Measurements from ENCODE around the gene APBB2.

The APBB2 gene

DNA sequence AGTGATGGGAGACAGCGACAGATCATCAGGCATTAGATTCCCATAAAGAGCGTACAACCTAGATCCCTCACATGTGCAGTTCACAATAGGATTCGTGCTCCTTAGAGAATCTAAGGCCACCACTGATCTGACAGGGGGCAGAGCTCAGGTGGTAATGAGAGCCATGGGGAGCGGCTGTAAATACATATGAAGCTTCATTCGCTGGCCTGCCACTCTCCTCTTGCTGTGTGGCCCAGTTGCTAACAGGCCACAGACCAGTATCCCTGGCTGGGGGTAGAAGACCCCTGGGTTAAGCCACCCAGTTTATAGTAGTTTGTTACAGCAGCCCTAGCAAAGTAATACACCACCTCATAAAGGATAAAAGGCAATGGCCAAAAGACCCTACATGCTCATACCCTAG, 30.3 kb downstream of the APBB2 start:
- Mint-ChIP-seq H3K4me1 (no peaks in the 10 kb centered on the region), H3K27ac (no peak overlapping the region), H3K4me3 (no peak overlapping the region), H3K9me3 (peaks cover 0 to 20% of the 10 kb centered on the region in 2 donors), H3K27me3 (peaks cover 12% of the 10 kb centered on the region)
- no peak for ATAC-seq
- no peak for DNase-seq

DNA sequence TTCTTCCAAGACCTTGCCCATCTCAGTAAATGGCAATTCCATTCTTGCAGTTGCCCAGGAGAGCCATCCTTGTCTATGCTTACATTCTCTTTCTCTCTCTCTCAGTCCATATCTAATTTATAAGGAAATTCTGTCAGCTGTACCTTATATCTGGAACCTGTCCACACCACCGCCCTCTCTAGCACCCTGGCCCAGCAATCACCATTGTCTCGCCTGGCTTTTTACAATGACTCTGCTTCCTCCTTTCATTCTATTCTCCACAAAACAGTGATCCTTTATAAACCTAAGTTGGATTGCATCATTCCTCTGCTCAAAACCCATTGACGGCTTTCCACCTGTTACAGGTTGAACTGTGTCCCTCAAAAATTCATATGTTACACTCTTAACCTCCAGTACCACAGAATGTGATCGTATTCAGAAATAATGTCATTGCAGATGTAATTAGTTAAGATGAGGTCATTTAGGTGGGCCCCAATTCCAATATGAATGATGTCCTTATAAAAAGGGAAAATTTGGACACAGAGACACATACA, 31.3 kb downstream of the APBB2 start:
- DNase-seq (no peak), ATAC-seq (no peak)
- Mint-ChIP-seq H3K4me3 (no peak overlapping the region), H3K9me3 (peaks cover 0 to 20% of the 10 kb centered on the region in 2 donors), H3K27ac (no peak overlapping the region), H3K4me1 (no peaks in the 10 kb centered on the region), H3K27me3 (peaks cover 21% of the 10 kb centered on the region)

DNA sequence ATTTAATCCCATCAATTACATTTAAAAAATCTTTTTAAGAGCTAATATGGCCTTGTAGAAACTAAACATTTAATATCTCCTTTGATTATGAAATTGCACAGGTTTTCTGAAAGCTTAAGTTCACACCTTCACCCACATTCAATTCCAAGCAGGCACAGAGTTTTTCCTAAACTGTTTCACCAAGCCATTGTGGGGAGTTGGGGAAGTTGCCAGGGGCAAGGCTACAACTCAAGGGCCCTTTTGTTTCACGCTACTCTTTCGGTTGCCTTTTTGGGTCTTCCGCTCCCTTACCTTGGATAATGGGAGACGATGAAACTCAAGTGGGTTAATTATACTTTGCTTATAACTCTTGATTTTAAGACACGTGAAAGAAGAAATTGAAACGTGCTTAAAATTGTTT, 33.3 kb downstream of the APBB2 start:
- Mint-ChIP-seq H3K4me1 (no peaks in the 10 kb centered on the region), H3K27me3 (peaks cover 30% of the 10 kb centered on the region), H3K27ac (no peak overlapping the region)

DNA sequence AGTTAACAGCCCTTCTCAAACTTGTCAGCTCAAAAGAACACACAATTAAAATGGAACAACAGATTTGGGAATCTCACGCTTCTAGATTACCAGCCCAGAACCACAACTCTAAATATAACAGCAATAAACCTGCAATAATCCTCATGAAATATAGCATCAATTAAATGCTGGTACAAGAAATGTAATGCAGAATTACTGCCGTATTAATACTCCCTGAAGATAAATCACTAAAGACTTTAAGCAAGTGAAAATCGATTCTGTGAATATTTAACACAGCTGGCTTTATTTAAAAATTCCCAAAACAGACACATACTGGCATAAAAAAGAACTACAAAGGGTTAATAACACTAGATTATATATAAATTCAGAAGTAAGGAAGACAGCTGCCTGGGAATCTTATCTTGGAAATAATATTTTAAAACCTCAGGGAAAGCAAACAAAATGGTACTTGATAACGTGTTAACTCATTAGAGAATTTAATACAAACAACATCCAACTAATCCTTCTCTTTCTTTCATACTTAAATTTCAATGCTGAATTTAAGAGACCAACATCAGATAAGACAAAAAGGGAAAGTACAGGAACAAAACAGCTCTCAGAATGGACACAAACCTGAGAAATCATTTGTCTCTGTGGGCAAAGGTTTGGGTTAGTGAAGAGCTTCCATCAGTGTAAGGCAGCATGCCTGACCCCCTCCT, 34.7 kb downstream of the APBB2 start:
- no peak overlapping the region for H3K4me3 Mint-ChIP-seq
- peaks cover 0 to 17% of the 10 kb centered on the region in 2 donors for H3K9me3 Mint-ChIP-seq
- peaks cover 29% of the 10 kb centered on the region for H3K27me3 Mint-ChIP-seq
- no peaks in the 10 kb centered on the region for H3K4me1 Mint-ChIP-seq
- H3K27ac Mint-ChIP-seq: no peak overlapping the region
- no peak for DNase-seq
- no peak for ATAC-seq

More for the DNA sequence above, 33.3 kb downstream of the APBB2 start:
- Mint-ChIP-seq H3K4me3 (no peak overlapping the region), H3K9me3 (peaks cover 0 to 20% of the 10 kb centered on the region in 2 donors)
- ATAC-seq (no peak), DNase-seq (no peak)

DNA sequence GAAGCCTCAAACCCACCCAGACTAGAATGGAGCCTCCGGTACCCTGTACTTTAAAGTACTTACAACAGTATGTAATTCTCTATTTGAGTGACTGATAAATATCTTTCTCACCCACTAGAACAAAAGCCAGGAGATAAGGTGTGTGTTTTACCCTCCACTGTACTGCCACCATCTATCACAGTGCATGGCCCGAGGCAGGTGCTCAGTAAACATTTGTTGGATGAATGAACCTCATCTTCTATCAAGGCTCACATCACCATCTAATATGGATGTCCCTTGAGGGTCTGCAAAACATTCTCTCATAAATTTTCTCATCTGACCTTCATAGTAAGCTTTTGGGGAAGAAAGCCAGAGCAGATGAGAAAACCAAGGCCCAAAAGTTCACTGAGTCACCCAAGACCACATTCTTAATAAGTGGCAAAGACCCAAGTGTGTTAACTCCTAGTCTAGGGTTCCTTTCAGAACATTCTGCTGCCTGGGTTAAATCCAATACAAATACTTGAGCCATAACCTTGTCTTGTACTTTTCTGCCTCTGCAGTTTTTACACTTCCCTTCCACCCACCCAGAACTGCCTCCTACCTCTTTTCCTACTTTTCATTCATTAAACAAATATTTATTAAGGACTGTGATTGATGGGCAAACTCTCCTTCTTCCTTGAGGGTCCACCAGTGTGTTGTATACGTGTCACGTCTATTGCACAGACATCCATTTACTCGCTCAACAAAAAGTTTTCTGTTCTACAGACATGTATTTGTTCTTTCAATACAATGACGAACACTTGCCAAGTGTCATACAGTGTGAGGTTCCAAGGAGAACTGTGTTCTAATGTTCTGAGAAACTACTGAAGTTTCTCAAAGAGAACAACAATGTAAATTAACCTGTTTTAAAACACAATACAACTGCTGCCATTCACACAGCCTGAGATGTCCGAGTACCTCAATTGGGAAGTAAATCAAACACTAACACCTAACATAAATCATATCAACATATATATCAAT, 35.7 kb downstream of the APBB2 start:
- ATAC-seq: no peak
- no peak for DNase-seq

DNA sequence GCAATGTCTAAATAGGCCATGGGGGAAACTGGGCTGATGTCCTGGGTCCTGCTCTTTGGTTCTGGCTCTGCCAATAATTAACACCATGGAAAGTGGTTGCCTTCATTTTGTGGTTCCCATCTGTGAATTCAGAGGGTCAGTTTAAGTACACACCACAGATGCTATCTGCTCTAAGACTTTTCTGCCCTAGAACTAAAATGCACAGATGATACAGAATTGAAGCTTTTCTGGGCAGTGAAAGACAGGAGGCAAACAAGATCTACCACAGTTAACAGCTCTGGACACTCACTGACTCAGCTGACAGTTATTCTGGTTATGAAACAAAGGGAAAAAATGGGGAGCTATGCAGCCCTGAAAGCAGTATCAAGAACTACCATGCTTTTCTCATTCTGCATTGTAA, 37.3 kb downstream of the APBB2 start:
- DNase-seq (no peak), ATAC-seq (no peak)
- H3K9me3 Mint-ChIP-seq: no peaks in the 10 kb centered on the region
- H3K27ac Mint-ChIP-seq: no peak overlapping the region
- no peak overlapping the region for H3K4me3 Mint-ChIP-seq
- H3K4me1 Mint-ChIP-seq: no peaks in the 10 kb centered on the region
- peaks cover 25% of the 10 kb centered on the region for H3K27me3 Mint-ChIP-seq

More for the DNA sequence above, 35.7 kb downstream of the APBB2 start:
- no peaks in the 10 kb centered on the region for H3K4me1 Mint-ChIP-seq
- H3K9me3 Mint-ChIP-seq: peaks cover 0 to 14% of the 10 kb centered on the region in 2 donors
- peaks cover 25% of the 10 kb centered on the region for H3K27me3 Mint-ChIP-seq
- H3K27ac Mint-ChIP-seq: no peak overlapping the region
- H3K4me3 Mint-ChIP-seq: no peak overlapping the region

DNA sequence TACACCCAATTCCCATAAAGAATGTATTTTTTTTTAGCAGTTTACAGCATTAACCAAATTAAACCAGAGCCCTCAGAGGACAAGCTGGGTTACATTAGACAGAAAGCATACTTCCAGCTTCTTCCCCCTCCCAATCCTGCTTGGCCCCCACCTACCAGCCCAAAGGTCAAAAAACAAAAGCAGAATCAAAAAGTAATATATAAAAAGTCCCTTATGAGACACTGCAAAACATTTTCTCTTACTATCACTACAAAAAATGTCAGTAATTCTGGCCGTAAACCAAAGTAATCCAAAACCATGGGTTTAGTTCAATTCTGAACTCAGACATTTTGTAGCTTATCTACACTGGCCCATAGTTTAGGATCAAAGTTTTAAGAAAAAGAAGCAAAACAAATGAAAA, 38.0 kb downstream of the APBB2 start:
- no peak for ATAC-seq
- Mint-ChIP-seq H3K27me3 (peaks cover 25% of the 10 kb centered on the region), H3K4me3 (no peak overlapping the region), H3K27ac (no peak overlapping the region), H3K4me1 (no peaks in the 10 kb centered on the region), H3K9me3 (no peaks in the 10 kb centered on the region)
- no peak for DNase-seq

DNA sequence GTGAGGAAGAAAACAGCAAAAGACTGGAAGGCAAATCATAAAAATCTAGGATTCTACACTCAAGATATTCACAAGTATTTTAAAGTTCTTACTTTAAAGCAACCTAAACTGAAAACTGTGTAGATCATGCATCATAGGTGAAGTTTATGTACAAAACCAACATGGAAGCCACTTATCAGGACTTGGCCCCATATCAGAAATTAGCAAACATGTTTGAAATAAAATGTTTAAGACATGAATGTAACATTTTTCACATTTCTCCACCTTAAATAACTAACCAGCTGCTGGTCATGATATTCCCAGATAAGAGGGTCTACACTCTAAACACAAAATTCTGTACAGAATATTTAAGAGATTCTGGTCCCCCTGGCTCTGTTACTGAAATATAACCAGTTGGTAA, 38.5 kb downstream of the APBB2 start:
- no peak overlapping the region for H3K27ac Mint-ChIP-seq
- peaks cover 25% of the 10 kb centered on the region for H3K27me3 Mint-ChIP-seq
- no peak for DNase-seq
- ATAC-seq: no peak
- H3K4me1 Mint-ChIP-seq: no peaks in the 10 kb centered on the region
- H3K9me3 Mint-ChIP-seq: no peaks in the 10 kb centered on the region
- no peak overlapping the region for H3K4me3 Mint-ChIP-seq

DNA sequence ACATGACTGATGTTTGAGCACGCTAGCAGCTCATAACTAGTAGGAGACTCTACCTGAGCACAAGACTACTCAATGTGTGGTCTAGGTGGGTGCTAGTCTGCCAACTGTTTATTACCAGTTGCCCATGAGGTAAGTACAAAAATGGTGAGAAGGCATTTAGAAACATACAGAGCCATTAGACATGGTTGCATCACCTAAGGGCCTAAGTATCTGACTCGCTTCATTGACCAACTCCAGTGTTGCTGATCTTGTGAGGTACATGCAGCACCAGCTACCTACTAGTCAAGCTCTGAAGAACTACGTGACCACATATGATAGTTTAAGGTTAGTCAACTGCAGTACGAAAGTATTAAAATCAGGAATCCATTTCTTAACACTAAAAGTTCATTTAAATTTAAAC, 39.9 kb downstream of the APBB2 start:
- H3K4me3 Mint-ChIP-seq: no peak overlapping the region
- H3K27ac Mint-ChIP-seq: no peak overlapping the region
- DNase-seq (no peak), ATAC-seq (no peak)
- H3K4me1 Mint-ChIP-seq: no peaks in the 10 kb centered on the region
- H3K27me3 Mint-ChIP-seq: peaks cover 25% of the 10 kb centered on the region
- no peaks in the 10 kb centered on the region for H3K9me3 Mint-ChIP-seq

DNA sequence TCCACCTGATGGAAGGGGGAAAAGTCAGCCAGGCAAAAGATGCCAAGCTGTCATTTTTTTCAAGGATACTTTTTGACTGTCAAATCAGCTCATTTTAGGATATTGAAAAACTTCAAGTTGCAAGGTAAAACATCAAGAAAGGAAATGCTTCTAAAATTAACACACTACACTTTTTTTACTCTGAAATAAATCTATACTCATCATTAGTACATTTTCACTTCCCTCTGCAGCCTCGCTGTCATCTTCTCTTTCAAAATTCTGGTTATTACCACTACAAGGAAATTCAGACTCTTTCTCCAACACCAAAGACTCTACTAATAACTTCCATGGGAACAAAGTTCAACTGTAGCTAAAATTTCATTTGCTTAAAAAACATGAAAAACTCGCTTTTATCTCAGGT, 41.6 kb downstream of the APBB2 start:
- Mint-ChIP-seq H3K27me3 (peaks cover 11% of the 10 kb centered on the region), H3K4me1 (no peaks in the 10 kb centered on the region), H3K4me3 (no peak overlapping the region), H3K9me3 (no peaks in the 10 kb centered on the region), H3K27ac (no peak overlapping the region)
- ATAC-seq (no peak), DNase-seq (no peak)

DNA sequence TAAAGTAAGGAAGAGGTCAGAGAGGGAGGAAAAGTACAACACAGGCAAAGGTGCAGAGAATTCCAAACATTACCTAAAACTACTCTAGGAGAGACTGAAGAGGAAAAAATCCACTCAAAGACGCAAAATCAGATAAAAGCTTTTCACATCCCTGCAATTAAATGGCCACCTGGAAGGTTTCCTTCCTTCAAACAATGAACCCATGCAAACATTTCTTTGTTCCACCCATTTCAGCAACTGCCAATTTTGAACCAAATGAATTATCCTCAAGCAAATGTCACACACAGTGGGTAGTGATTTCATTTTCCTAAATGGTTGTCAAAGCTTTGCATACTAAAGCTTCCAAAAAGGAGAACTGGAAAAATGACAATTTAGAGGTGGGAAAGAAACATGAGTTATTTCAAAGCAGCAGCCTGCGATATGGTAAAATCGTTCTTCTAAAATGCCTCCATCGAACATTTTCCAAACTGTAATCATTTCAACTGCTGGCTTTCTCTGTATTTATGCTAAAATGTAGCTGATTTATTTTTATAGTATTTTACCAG, 45.0 kb downstream of the APBB2 start:
- DNase-seq (no peak), ATAC-seq (no peak)
- Mint-ChIP-seq H3K27me3 (no peaks in the 10 kb centered on the region), H3K9me3 (no peaks in the 10 kb centered on the region), H3K27ac (no peak overlapping the region), H3K4me1 (no peaks in the 10 kb centered on the region), H3K4me3 (no peak overlapping the region)

DNA sequence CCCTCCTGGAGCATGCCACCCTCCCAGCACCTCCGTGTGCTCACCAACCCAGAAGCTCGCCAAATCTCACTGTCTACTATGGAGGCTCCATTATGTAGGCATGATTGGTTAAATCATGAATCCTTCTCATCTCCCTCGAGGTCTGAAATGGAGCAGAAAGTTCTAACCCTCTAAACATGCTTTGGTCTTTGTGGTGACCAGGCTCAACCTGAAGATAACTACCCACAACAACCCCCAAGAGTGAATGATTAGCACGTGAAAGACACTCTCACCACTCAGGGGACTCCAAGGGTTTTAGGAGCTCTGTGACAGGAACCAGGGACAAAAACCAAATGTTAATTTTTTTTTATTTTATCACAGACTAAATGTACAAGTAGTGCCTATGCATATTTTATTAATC, 47.2 kb downstream of the APBB2 start:
- ATAC-seq: no peak
- Mint-ChIP-seq H3K27ac (no peak overlapping the region), H3K27me3 (no peaks in the 10 kb centered on the region)

DNA sequence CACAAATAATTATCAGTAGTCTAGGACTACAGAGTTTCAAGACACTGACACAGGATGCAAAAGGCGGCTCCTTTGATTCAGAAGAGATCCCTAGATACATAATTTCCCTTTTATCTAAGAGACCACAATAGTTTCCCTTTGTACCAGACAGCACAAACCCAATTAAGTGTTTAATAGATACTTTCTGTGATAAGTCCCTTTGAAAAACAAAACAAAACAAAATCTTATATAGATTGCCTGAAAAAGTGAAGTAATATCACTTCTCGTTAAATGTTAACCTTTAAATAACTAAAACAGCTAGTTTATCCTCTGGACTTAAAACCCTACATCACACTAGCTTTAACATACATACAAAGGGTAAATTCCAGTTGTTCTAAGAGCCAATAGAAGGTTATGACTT, 49.9 kb downstream of the APBB2 start:
- no peaks in the 10 kb centered on the region for H3K27me3 Mint-ChIP-seq
- ATAC-seq: no peak
- no peak overlapping the region for H3K27ac Mint-ChIP-seq
- H3K4me3 Mint-ChIP-seq: no peak overlapping the region
- H3K9me3 Mint-ChIP-seq: no peaks in the 10 kb centered on the region
- H3K4me1 Mint-ChIP-seq: no peaks in the 10 kb centered on the region
- DNase-seq: no peak

More for the DNA sequence above, 47.2 kb downstream of the APBB2 start:
- Mint-ChIP-seq H3K9me3 (no peaks in the 10 kb centered on the region), H3K4me1 (no peaks in the 10 kb centered on the region), H3K4me3 (no peak overlapping the region)
- no peak for DNase-seq

DNA sequence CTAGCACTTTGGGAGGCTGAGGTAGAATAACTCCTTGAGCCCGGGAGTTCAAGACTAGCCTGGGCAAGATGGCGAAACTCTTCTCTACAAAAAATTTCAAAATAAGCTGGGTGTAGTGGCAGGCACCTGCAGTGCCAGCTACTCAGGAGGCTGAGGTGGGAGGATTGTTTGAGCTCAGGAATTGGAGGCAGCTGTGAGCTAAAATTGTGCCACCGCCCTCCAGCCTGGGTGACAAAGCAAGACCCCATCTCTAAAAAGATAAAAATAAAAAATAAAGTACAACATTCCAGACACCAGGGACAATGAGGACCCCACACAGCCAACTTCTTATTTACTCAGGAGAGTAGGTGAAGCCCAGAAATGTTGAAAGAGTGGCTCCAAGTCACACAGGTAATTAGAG, 53.0 kb downstream of the APBB2 start:
- DNase-seq (no peak), ATAC-seq (no peak)
- no peaks in the 10 kb centered on the region for H3K4me1 Mint-ChIP-seq
- H3K27ac Mint-ChIP-seq: no peak overlapping the region
- H3K4me3 Mint-ChIP-seq: no peak overlapping the region
- no peaks in the 10 kb centered on the region for H3K27me3 Mint-ChIP-seq
- H3K9me3 Mint-ChIP-seq: no peaks in the 10 kb centered on the region

DNA sequence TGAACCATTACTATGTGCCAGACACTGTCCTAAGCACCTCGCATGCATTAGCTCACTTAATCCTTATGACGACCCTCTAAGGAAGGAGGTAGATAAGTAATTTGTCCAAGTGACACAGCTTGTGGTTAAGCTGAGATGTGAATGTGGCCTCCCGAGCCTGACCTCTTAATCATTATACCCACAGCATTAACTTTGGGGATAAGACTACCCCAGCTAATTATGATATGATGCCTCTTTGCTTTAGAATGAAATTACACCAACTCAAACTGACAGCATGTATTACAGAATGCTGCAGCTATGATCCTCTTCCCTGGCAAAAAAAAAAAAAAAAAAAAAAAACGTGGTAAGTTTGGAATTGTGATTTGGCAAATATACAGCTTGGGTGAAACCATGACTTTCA, 53.5 kb downstream of the APBB2 start:
- Mint-ChIP-seq H3K4me1 (no peaks in the 10 kb centered on the region), H3K9me3 (no peaks in the 10 kb centered on the region), H3K27me3 (no peaks in the 10 kb centered on the region), H3K4me3 (no peak overlapping the region), H3K27ac (no peak overlapping the region)
- DNase-seq (no peak), ATAC-seq (no peak)

All from stimulated activated naive CD8-positive, alpha-beta T cell treated with anti-CD3 and anti-CD28 coated beads, Interleukin-15, amount 100 ng/mL, for 72 hours (primary cell).